Measurements from ENCODE around the gene ITGB3.

The ITGB3 gene

DNA sequence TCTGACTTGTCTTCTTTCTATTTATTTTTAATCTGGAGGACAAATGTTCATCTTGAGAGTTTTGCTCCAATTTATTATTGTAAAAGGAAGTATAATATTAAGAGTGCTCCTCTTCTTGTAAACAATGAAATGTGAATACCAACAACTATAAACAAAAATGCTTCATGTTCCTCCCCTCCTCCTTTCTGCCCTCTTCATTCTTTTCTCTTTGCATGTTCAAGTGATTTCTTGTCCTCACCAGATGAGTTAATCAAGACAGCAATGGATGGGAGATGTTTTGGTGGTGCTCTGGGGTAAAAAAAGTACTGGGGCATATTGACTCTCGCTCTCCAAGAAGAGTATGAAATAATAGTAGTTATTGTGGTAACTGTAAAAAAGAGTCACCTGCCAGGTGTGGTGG, 24.3 kb downstream of the ITGB3 start:
- H3K9ac ChIP-seq (ENCODE audit: low read length) = no peak overlapping the region
- no peaks in the 10 kb centered on the region for H3K79me2 ChIP-seq (ENCODE audit: insufficient read depth, low read length)
- H3K4me2 ChIP-seq (ENCODE audit: low read depth, low read length, poor library complexity, severe bottlenecking) = no peak overlapping the region
- no peaks in the 10 kb centered on the region for H3K9me2 ChIP-seq (replicated peaks; ENCODE audit: insufficient read depth, low read length)
- TF ChIP-seq EZH2phosphoT487 (conservative IDR thresholded peaks at IDR 0.05; ENCODE audit: low read length) (no peak), CTCF (IDR thresholded peaks at IDR 0.05; ENCODE audit: insufficient read depth, low read length, poor library complexity, severe bottlenecking) (no peak)
- no peaks in the 10 kb centered on the region for H3F3A ChIP-seq (ENCODE audit: insufficient read depth)
- H2AFZ ChIP-seq (ENCODE audit: low read depth, low read length, severe bottlenecking) = no peak overlapping the region
- no peaks in the 10 kb centered on the region for H3K9me3 ChIP-seq (ENCODE audit: insufficient read depth, low read length)
- H3K36me3 ChIP-seq (ENCODE audit: low read length) = no peaks in the 10 kb centered on the region
- no peak overlapping the region for H3K4me3 ChIP-seq (ENCODE audit: insufficient read depth, low read length, poor library complexity, severe bottlenecking)
- H3K27ac ChIP-seq (ENCODE audit: low read depth, low read length) = no peak overlapping the region
- H4K20me1 ChIP-seq (ENCODE audit: low read depth, low read length) = no peaks in the 10 kb centered on the region
- H3K27me3 ChIP-seq (ENCODE audit: low read length) = no peaks in the 10 kb centered on the region

GRCh38 chr17:47278561-47278960, 24.9 kb downstream of the ITGB3 start:
- no peaks in the 10 kb centered on the region for H3K27me3 ChIP-seq (ENCODE audit: low read length)
- H3F3A ChIP-seq (ENCODE audit: insufficient read depth) = no peaks in the 10 kb centered on the region
- H3K79me2 ChIP-seq (ENCODE audit: insufficient read depth, low read length) = no peaks in the 10 kb centered on the region
- H2AFZ ChIP-seq (ENCODE audit: low read depth, low read length, severe bottlenecking) = no peak overlapping the region
- no peaks in the 10 kb centered on the region for H4K20me1 ChIP-seq (ENCODE audit: low read depth, low read length)
- H3K4me2 ChIP-seq (ENCODE audit: low read depth, low read length, poor library complexity, severe bottlenecking) = no peak overlapping the region
- H3K9ac ChIP-seq (ENCODE audit: low read length) = no peak overlapping the region
- H3K36me3 ChIP-seq (ENCODE audit: low read length) = no peaks in the 10 kb centered on the region
- TF ChIP-seq CTCF (IDR thresholded peaks at IDR 0.05; ENCODE audit: insufficient read depth, low read length, poor library complexity, severe bottlenecking) = no peak
- no peak for TF ChIP-seq EZH2phosphoT487 (conservative IDR thresholded peaks at IDR 0.05; ENCODE audit: low read length)
- no peak overlapping the region for H3K27ac ChIP-seq (ENCODE audit: low read depth, low read length)
- no peak overlapping the region for H3K4me3 ChIP-seq (ENCODE audit: insufficient read depth, low read length, poor library complexity, severe bottlenecking)
- H3K9me3 ChIP-seq (ENCODE audit: insufficient read depth, low read length) = no peaks in the 10 kb centered on the region
- no peaks in the 10 kb centered on the region for H3K9me2 ChIP-seq (replicated peaks; ENCODE audit: insufficient read depth, low read length)

DNA sequence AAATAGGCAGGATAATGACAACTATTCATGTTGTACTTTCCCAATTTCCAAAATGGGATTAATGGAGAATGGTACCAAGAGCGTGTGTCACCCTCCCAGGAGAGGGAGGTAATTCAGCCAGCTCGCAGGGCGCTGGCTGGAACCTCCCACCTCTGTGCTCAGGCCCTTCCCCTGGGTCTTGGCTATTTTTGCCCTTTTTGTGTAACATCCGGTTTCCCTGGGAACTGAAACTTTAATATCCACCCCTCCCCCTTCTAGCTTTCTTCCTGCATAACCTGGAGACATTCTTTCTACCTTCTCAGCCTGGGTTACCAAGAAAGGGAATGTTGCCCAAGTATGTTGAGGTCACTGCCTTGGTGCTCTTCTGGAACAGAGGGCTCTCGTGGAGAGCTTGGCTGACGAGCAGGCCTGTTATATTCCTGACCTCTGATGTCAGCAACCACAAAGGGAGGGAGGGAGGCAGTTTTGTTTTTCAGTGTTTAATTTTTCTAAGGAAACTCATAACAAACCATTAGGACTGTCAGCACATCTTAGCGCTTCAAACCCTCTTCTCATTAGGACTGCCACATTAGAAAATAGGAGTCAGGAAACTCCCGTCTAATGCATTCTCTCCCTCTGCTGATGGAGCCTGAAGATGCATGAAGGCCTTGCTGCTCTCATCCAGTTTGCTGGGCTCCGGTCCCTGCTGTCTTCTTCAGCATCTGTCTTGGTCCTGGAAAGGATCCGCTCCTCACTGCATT, 25.6 kb downstream of the ITGB3 start:
- no peak overlapping the region for H3K4me2 ChIP-seq (ENCODE audit: low read depth, low read length, poor library complexity, severe bottlenecking)
- no peak overlapping the region for H3K27ac ChIP-seq (ENCODE audit: low read depth, low read length)
- no peaks in the 10 kb centered on the region for H3K9me2 ChIP-seq (replicated peaks; ENCODE audit: insufficient read depth, low read length)
- no peaks in the 10 kb centered on the region for H3F3A ChIP-seq (ENCODE audit: insufficient read depth)
- H3K9me3 ChIP-seq (ENCODE audit: insufficient read depth, low read length) = no peaks in the 10 kb centered on the region
- H2AFZ ChIP-seq (ENCODE audit: low read depth, low read length, severe bottlenecking) = no peak overlapping the region
- no peaks in the 10 kb centered on the region for H4K20me1 ChIP-seq (ENCODE audit: low read depth, low read length)
- no peaks in the 10 kb centered on the region for H3K27me3 ChIP-seq (ENCODE audit: low read length)
- no peak overlapping the region for H3K4me3 ChIP-seq (ENCODE audit: insufficient read depth, low read length, poor library complexity, severe bottlenecking)
- no peaks in the 10 kb centered on the region for H3K79me2 ChIP-seq (ENCODE audit: insufficient read depth, low read length)
- no peak overlapping the region for H3K9ac ChIP-seq (ENCODE audit: low read length)
- TF ChIP-seq EZH2phosphoT487 (conservative IDR thresholded peaks at IDR 0.05; ENCODE audit: low read length) (no peak), CTCF (IDR thresholded peaks at IDR 0.05; ENCODE audit: insufficient read depth, low read length, poor library complexity, severe bottlenecking) (no peak)
- H3K36me3 ChIP-seq (ENCODE audit: low read length) = no peaks in the 10 kb centered on the region

Data from SU-DHL-6 (cell line).